GM19452 (cell line): ENCODE results near the gene SPANXN4.
A peak's percentile ranks its signal among the peaks of the same experiment; 100 is the strongest.

Source experiments
- ATAC-seq: cut with Tn5 transposase; IDR thresholded peaks from one replicate; pipeline ENCODE4 v1.9.1; 2021; ENCODE audit not compliant: unreplicated experiment

Gene SPANXN4, protein sequence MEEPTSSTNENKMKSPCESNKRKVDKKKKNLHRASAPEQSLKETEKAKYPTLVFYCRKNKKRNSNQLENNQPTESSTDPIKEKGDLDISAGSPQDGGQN

DNA sequence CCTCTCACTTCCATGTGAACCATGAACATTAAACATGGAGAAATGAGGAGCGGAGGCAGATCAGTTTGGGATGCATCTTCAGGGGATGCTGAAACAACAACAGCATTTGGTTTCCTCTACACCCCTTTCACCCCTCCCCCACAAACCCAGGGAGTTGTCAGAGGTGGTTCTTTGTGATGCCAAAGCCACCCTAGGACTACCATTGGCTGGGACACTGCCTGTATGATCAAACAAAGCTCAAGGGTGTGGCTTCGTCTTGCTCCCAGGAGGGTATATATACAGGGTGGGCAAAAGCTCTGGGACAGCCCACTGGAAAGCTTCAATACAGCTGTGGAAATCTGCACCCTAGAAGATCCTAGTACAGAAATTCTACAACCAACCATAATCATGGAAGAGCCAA lies at the start of gene SPANXN4:
TSS of gene SPANXN4 (plus strand) at position 301 of the 400 bp plus-strand sequence. CDS start at position 388, 87 bp downstream.
- no peak for ATAC-seq

DNA sequence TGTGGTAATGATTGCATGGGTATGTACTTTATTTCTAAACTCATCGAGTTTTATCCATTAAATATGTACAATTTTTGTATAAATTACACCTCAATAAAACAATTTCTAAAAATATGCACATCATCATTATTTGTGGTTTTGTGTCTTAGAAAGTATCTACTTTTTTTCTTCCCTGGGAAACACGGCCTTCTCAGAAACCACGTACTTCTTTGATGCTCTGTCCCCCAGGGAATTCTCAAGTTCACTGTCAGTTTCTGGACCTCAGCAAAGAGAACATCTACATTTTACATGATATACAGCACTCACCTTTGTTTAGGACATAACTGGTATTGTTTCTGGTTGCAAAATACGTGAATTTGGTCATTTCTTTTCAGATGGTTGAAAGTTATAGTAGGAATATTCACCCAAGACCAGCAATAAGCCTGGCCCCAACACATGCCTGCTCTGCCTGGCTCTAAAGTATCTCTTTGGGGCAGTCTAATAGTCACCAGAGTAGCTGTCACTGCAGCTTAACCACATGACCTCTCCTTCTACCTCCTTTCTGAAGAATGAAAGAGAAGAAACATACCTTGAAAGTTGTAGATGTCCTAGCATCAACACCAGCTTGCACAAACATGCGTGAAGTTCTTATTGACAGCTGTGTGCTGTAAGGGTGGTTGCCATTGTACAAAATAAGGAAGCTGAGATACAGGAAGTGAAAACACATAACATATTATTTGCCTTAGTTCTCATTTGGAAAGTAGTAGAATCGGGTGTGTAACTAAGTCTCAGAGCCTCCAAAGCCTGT lies 48.4 kb upstream of the SPANXN4 start:
- peak; percentile 86 for ATAC-seq

DNA sequence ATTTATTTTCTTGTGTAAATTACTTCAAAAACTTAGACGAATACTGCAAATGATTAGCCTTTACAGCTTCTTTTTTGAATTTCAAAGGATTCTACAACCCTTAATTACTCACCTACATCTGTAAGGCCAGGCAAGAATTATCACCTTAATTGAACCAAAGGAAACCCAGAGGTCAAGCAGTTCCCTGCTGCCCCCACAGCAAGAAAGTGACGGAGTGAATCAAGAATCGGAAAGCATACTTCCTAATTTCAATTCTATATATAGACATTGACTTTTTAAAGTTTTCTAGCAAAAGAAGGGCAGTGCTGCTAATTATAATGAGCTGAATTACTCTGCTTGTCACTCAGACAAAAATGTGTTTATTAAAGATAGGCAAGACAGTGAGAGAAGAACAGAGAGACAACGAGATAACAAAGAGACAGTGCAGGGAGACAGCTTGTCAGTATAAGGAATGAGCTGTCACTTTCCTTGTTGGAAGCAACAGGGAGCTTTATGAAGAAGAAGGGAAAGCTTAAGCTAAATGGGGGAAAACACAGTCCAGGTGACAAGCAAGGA lies 47.5 kb upstream of the SPANXN4 start:
- peak; percentile 41 for ATAC-seq

- ATAC-seq, result no peak
Observed at GRCh38 chrX:142982679-142983078, 43.0 kb upstream of the SPANXN4 start.

GRCh38 chrX:142994988-142995387 lies 30.7 kb upstream of the SPANXN4 start:
- no peak for ATAC-seq

DNA sequence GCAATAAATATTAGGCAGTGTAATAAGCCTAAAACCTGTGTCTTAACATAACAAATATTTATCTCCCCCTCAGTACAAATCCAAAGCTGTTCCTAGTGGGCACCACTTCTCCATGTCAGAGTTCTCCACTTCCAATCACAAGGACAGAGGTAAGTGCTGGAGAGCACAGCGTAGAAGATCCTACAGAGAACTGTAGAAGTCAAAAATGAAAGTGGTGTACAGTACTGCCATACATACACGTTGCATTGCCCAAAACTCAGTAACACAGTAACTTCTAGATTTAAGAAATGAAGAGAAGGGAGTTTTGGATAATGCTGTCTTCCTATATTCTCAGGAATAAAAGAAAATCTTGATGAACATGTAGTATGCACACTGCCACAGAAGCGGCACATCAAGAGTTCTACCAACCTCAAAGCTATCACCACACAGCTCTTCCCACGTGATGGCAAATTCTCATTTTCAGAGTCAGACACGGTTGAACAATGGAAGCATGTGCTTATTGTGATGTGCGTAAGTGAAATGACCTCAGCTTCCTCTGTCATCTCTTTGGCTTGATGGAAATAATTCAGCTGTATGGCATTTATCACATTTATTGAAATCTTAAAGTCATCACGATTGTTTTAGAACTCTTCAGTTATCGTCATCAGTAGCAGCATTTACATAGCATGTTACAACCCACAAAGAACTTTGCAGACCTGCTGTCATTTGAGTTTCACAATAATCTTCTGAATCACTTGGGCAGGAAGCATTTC lies 27.1 kb upstream of the SPANXN4 start:
- no peak for ATAC-seq

GRCh38 chrX:142999199-142999701 lies 26.5 kb upstream of the SPANXN4 start:
- ATAC-seq, result no peak

DNA sequence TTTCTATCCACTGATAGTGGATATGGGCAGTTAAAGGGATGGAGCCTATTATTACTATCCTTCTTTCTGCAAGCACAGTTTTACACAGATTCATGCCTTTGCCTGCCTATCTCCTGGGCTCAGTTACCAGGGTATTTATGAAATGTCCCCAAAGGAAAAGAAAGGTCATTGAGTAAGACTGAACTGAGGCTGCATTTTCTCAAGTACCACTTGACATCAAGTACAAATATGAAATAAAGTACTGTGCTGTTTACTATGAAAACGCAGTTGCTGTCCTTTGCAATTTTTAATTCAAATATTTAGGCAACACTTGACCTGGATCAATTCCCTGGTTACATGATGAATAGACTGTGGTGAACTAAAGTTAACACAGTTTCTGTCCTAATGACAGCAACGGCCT lies 23.5 kb upstream of the SPANXN4 start:
- ATAC-seq, result no peak

DNA sequence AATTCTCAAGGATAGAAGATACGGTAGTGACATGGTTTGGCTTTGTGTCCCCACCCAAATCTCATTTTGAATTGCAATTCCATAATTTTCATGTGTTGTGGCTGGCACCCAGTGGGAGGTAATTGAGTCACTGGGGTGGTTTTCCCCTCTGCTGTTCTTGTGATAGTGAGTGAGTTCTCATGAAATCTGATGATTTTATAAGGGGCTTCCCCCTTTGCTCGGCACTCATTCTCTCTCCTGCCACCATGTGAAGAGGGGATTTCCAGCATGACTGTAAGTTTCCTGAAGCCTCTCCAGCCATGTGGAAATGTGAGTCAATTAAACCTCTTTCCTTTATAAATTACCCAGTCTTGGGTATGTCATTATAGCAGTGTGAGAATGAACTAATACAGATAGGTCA lies 8.5 kb upstream of the SPANXN4 start:
- ATAC-seq, result no peak

- no peak for ATAC-seq
Observed at GRCh38 chrX:143027275-143027674, 1.5 kb downstream of the SPANXN4 start.

- no peak for ATAC-seq
Observed at GRCh38 chrX:143047511-143047910, 21.8 kb downstream of the SPANXN4 start.

DNA sequence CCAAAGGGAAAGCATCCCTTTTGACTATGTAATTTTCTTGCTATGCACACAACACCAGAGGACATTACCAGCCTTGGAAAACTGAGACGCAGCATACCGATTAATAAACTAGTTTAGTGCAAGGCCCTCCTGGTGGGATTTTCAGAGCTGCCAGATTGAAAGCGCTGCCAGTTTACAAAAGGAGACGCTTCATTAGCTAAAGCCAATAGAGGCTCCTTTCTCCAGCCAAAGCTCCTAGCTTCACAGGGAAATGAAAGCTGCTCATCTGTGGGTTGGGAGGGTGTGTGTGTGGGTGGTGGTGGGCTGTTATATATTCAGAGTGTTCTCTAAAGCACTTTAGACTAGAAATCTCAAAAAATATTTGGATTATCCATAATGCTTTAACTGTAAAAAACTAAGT lies 32.4 kb downstream of the SPANXN4 start:
- no peak for ATAC-seq

GRCh38 chrX:143081231-143081630 lies 55.5 kb downstream of the SPANXN4 start:
- ATAC-seq, result no peak

GRCh38 chrX:143082537-143082936 lies 56.8 kb downstream of the SPANXN4 start:
- ATAC-seq, result no peak
